Small intestine (tissue), 16 donors: ENCODE results near the gene ITGA2. TPM values are rescaled to one million over a fixed set of nuclear protein-coding genes. Genes with fewer than 3 reads are reported as not detected.

Experiments used
- DNase-seq, 2 donors: peaks; one replicate each; pipeline versions ENCODE4 v3.0.0 to v3.0.0-alpha.2; 2013
- FAIRE-seq: peaks from 2 replicates; lab custom pipeline; 2012; peaks lifted over from hg19 to GRCh38; lab: Jason Lieb, UNC
- H3K27ac ChIP-seq, 3 donors: one replicate each; pipeline ENCODE4 v1.5.1; 2013; ENCODE audit warnings: low read length in 2 of 3, mild to moderate bottlenecking in 2 of 3, control low read depth in 1 of 3, inconsistent platforms in 1 of 3, low read depth in 1 of 3, moderate library complexity in 1 of 3
- H3K27me3 ChIP-seq, 3 donors: one replicate each; pipeline ENCODE4 v1.6.1; 2013; ENCODE audit warnings: low read length in 3 of 3, inconsistent platforms in 1 of 3; ENCODE audit not compliant: control insufficient read depth in 3 of 3, insufficient read depth in 3 of 3
- H3K36me3 ChIP-seq, 3 donors: one replicate each; pipeline ENCODE4 v1.6.1; 2013; ENCODE audit warnings: low read length in 3 of 3, inconsistent platforms in 1 of 3, low read depth in 1 of 3, mild to moderate bottlenecking in 1 of 3, moderate library complexity in 1 of 3; ENCODE audit not compliant: control insufficient read depth in 3 of 3, insufficient read depth in 2 of 3
- H3K4me1 ChIP-seq, 3 donors: one replicate each; pipeline ENCODE4 v1.6.1; 2013; ENCODE audit warnings: low read length in 2 of 3, inconsistent platforms in 1 of 3, low read depth in 1 of 3, mild to moderate bottlenecking in 1 of 3, moderate library complexity in 1 of 3; ENCODE audit not compliant: control insufficient read depth in 3 of 3, insufficient read depth in 2 of 3
- H3K4me3 ChIP-seq, 3 donors: one replicate each; pipeline ENCODE4 v1.5.1; 2013; ENCODE audit warnings: low read length in 3 of 3, control low read depth in 1 of 3, inconsistent platforms in 1 of 3, low read depth in 1 of 3, mild to moderate bottlenecking in 1 of 3, moderate library complexity in 1 of 3
- H3K9me3 ChIP-seq, 2 donors: one replicate each; pipeline ENCODE4 v1.6.1; 2013; ENCODE audit warnings: low read depth in 1 of 2, low read length in 1 of 2; ENCODE audit not compliant: control insufficient read depth in 2 of 2, insufficient read depth in 1 of 2
- WGBS, 3 donors: extraction: QIAGEN DNeasy Blood & Tissue Kit; methylation state at CpG; one replicate each; pipeline ENCODE4 v1.1.7; 2013; 5-methylcytosine and 5-hydroxymethylcytosine counted together
- long read RNA-seq, 10 donors: transcript quantifications; one replicate each; lab custom pipeline, GENCODE V29; 2026
- polyA plus RNA-seq, 4 donors: library from polyadenylated mRNA; stranded (reverse) in 3 of 4; unstranded in 1 of 4; fragments of 200-250 nt in 3 of 4; fragments of 120-200 nt in 1 of 4; gene quantifications; one replicate each; pipeline versions ENCODE4 v1.2.1 to v1.2.3, GENCODE V29; 2013
- donor health status: healthy with polysubstance abuse.
- donor health status: control.
- donor health status: control.
- donor health status: Bipolar disorder and iron deficiency.
- donor health status: healthy.

The ITGA2 gene
- polyA plus RNA-seq, result 10 to 100 TPM in 1 of 4 donors, 1 to 10 TPM in 3; 1.8 to 15.2 (median 5.9) TPM
- long read RNA-seq, donor 1, full-length matches to known transcripts, result 1 of 1 reads
- long read RNA-seq, donor 1, partial matches to known transcripts, result 0 of 1 reads
- long read RNA-seq, donor 1, other reads (novel, unspliced or antisense), result 0 of 1 reads
- long read RNA-seq, donor 2, result 0 reads
- long read RNA-seq, donor 3, result 0 reads
- long read RNA-seq, donor 4, result 0 reads
- long read RNA-seq, donor 5, result 0 reads
- long read RNA-seq, donor 6, result 0 reads
- long read RNA-seq, donor 7, result 0 reads
- long read RNA-seq, donor 8, full-length matches to known transcripts, result 1 of 1 reads
- long read RNA-seq, donor 8, partial matches to known transcripts, result 0 of 1 reads
- long read RNA-seq, donor 8, other reads (novel, unspliced or antisense), result 0 of 1 reads
- long read RNA-seq, donor 9, result 0 reads
- long read RNA-seq, donor 10, full-length matches to known transcripts, result 1 of 1 reads
- long read RNA-seq, donor 10, partial matches to known transcripts, result 0 of 1 reads
- long read RNA-seq, donor 10, other reads (novel, unspliced or antisense), result 0 of 1 reads

DNA sequence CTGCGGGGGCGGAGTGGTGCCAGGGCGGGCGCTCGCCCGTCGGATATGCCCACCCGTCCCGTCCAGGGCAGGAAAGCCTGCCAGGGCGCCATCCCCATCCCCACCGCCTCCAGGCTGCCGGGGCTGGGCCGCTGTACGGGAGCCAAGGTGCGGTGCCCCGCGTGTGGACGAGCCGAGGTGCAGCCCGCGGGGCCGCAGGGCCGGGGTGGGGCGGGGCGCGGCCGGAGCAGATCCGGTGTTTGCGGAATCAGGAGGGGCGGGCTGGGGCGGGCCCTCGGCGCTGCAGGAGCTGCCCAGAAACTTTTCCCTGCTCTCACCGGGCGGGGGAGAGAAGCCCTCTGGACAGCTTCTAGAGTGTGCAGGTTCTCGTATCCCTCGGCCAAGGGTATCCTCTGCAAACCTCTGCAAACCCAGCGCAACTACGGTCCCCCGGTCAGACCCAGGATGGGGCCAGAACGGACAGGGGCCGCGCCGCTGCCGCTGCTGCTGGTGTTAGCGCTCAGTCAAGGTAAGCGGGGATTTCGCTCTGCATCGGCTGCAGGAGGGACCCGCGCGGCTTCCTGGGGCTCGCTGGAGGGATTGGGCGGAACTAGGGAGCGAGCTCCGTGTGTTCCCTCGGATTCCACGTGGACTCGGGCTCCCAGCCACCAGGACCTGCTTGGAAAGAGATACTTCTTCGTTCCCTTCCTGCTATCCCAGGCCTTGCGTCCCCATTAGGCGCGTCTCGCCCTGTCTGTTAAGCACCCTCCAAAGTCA lies at the start of gene ITGA2:
TSS of gene ITGA2 (plus strand) at position 328 of the 756 bp plus-strand sequence. CDS start at position 445, 117 bp downstream.
- Histone ChIP-seq H3K27ac (peak within 1 kb of the TSS; percentile 75 to 95 (median 87)), H3K27me3 (no peaks in the 10 kb centered on the region), H3K4me1 (peaks cover 0 to 15% (median 4%) of the 10 kb centered on the region in 3 donors), H3K4me3 (peak within 1 kb of the TSS; percentile 78 to 88 (median 85)), H3K9me3 (no peaks in the 10 kb centered on the region), H3K36me3 (peaks cover 0 to 2% (median 0%) of the 10 kb centered on the region in 3 donors)
- FAIRE-seq (no peak), DNase-seq (peak; percentile 81 to 87)
- WGBS, 3 donors, result 0 to 2% (median 1%) methylated on average over 49 to 64 of the region's 64 CpGs

DNA sequence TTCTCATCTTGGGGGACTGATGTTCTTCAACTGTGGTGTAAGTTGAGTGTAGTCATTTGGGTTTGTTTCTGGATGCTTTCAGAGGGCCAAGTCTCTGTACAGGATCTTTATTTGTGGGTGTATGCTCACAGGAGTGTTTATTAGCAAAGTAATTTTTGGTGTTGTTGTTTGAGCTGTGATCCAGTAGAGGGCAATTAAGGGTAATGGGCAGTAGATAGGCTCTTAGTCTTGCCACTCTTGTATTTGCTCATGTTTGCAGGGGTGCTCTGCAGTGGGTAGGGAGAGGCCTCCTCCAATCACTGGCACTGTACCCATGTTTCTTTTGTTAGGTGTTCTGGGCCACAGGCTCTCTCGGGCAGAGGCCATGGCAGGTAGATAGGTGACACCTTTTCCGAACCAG lies 45.9 kb upstream of the ITGA2 start:
- no peaks in the 10 kb centered on the region for H3K27me3 ChIP-seq
- no peak overlapping the region for H3K27ac ChIP-seq
- FAIRE-seq (no peak), DNase-seq (no peak)
- peaks cover 0 to 2% of the 10 kb centered on the region in 2 donors for H3K9me3 ChIP-seq
- H3K4me3 ChIP-seq, result no peak overlapping the region
- H3K4me1 ChIP-seq, result no peaks in the 10 kb centered on the region
- WGBS, 3 donors, result 98 to 100% (median 99%) methylated on average over 2 of the region's 2 CpGs
- H3K36me3 ChIP-seq, result peaks cover 4 to 10% (median 7%) of the 10 kb centered on the region in 3 donors

DNA sequence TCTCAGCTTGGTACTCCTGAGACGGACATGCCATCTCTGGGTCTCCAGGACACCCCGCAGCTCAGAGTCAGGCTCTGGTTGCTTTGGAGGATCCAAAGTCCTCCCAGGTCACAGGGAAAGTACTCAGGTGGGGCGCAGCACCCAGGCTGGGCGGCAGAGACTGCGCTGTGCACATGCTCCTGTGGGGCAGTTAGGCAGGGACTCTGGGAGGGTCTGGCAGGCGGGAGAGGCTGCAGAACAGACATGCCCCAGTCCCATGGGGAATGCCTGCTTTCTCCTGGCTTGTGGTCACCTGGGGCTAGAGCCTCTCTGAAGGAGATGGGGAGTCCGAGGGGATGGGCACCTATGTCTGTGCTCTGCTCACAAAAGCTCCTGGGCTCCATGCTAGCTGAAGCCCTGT lies 45.3 kb upstream of the ITGA2 start:
- Histone ChIP-seq H3K36me3 (peaks cover 4 to 10% (median 7%) of the 10 kb centered on the region in 3 donors), H3K27ac (no peak overlapping the region), H3K4me3 (no peak overlapping the region), H3K27me3 (no peaks in the 10 kb centered on the region), H3K4me1 (no peaks in the 10 kb centered on the region), H3K9me3 (peaks cover 0 to 2% of the 10 kb centered on the region in 2 donors)
- FAIRE-seq (no peak), DNase-seq (no peak)
- WGBS, 3 donors, result 93 to 98% (median 94%) methylated on average over 7 of the region's 7 CpGs

GRCh38 chr5:52945040-52945439 lies 44.1 kb upstream of the ITGA2 start:
- peaks cover 0 to 2% of the 10 kb centered on the region in 2 donors for H3K9me3 ChIP-seq
- no peak overlapping the region for H3K27ac ChIP-seq
- no peak overlapping the region for H3K4me3 ChIP-seq
- H3K36me3 ChIP-seq, result peaks cover 4 to 10% (median 8%) of the 10 kb centered on the region in 3 donors
- no peak for DNase-seq
- 21 to 33% (median 26%) methylated on average over 4 of the region's 4 CpGs for WGBS, 3 donors
- no peaks in the 10 kb centered on the region for H3K27me3 ChIP-seq
- no peaks in the 10 kb centered on the region for H3K4me1 ChIP-seq
- no peak for FAIRE-seq

DNA sequence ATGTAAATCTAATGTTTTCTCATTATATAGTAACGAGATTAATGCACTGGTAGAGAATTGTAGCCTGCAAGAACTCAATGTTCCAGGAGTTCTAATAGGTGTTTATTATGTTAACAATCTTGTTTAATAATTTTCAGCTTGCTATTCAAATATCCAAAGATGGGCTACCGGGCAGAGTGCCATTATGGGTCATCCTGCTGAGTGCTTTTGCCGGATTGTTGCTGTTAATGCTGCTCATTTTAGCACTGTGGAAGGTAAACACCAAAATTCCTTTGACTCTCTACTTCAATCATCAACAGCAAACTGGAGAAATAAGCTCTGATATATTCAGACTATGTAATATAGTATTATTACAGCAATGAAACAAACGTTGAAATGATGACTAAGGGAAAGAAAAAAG lies 41.9 kb upstream of the ITGA2 start:
- FAIRE-seq (no peak), DNase-seq (no peak)
- Histone ChIP-seq H3K9me3 (no peaks in the 10 kb centered on the region), H3K36me3 (peaks cover 4 to 10% (median 6%) of the 10 kb centered on the region in 3 donors), H3K4me1 (no peaks in the 10 kb centered on the region), H3K4me3 (no peak overlapping the region), H3K27ac (peak overlapping the region in 1 of 3 donors; percentile 16), H3K27me3 (no peaks in the 10 kb centered on the region)
- WGBS, 3 donors, result 62 to 77% (median 72%) methylated on average over 4 of the region's 4 CpGs

DNA sequence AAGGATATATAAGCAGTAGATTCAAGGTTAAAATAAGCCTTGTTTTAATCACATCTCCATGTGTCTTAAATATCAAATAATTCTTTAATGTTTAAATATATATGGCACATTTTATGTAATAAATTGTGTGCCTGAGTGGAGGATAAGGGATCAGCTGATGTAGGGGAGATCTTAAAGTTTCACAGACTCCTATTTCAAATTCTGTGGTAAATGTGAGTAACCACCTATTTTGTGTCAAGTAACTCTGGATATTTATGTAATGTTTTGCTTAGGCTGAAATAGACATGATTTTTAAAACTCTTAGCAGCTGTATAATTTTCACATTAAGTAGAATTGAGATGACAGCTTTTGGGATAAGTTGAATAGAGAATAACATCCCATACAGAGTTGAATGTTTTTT lies 41.3 kb upstream of the ITGA2 start:
- Histone ChIP-seq H3K27me3 (no peaks in the 10 kb centered on the region), H3K27ac (no peak overlapping the region), H3K36me3 (peaks cover 4 to 10% (median 6%) of the 10 kb centered on the region in 3 donors), H3K4me3 (no peak overlapping the region), H3K4me1 (no peaks in the 10 kb centered on the region), H3K9me3 (no peaks in the 10 kb centered on the region)
- FAIRE-seq (no peak), DNase-seq (no peak)

DNA sequence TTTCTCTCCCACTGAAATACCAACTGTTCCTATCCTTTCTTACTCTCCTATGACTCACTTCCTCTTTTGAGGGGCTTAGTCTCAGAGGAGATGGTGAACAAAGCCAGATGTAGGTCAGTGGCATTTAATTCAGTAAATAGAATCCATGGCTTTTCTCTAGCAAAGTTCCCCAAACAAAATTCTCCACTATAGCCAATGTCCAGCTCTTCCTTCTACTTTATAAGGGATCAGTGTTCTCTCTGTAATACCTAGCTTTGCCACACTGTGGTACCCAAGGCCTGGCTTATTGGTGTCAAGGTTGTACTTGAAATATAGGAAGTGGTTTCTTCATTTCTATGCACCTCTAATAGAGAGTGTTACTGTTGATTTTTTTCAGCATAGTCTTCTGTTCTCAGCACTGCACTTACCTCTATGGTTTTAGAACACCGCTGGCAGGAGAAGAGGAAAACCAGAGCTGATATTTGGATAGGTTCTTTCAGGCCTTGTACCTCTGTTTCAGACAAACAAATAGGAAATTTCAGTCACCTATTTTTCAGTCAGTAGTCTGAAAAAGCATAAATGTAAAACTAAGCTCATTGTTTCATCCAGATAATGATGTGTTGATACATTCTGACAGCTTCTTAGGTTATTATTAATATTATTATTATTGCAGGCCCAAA lies 40.6 kb upstream of the ITGA2 start:
- no peaks in the 10 kb centered on the region for H3K27me3 ChIP-seq
- FAIRE-seq, result peak; percentile 33
- H3K36me3 ChIP-seq, result peaks cover 3 to 8% (median 6%) of the 10 kb centered on the region in 3 donors
- WGBS, 3 donors, result 14 to 40% (median 15%) methylated on average over 1 of the region's 1 CpG
- H3K9me3 ChIP-seq, result no peaks in the 10 kb centered on the region
- H3K4me1 ChIP-seq, result no peaks in the 10 kb centered on the region
- peak; percentile 75 to 85 for DNase-seq
- H3K4me3 ChIP-seq, result no peak overlapping the region
- peak overlapping the region in 1 of 3 donors; percentile 49 for H3K27ac ChIP-seq

DNA sequence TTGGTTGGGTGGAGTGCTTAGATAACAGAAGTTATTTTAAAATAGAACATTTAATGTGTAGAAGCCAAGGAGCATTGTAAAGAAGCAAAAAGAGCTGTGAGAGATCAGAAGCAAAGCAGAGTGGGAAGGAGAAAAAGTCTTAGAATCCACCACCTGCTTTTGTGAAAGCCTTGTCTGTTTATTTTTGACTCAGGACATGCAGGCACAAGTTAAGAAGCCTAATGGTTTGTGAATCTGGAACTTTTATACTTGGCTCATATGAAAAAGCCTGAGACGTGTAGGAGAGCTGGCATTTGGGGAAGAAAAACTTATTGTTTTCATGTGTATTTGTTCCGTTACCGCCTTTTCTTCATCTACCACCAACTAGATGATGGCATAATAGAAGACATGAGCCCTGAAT lies 38.5 kb upstream of the ITGA2 start:
- H3K27ac ChIP-seq, result no peak overlapping the region
- FAIRE-seq (no peak), DNase-seq (no peak)
- 89 to 98% (median 96%) methylated on average over 3 of the region's 3 CpGs for WGBS, 3 donors
- no peaks in the 10 kb centered on the region for H3K4me1 ChIP-seq
- H3K4me3 ChIP-seq, result no peak overlapping the region
- no peaks in the 10 kb centered on the region for H3K9me3 ChIP-seq
- peaks cover 0 to 7% (median 3%) of the 10 kb centered on the region in 3 donors for H3K36me3 ChIP-seq
- no peaks in the 10 kb centered on the region for H3K27me3 ChIP-seq
